ENCODE results near the gene IRX6. TPM values are rescaled to one million over a fixed set of nuclear protein-coding genes. Genes with fewer than 3 reads are reported as not detected.

The IRX6 gene
- total and polyA plus RNA-seq, 2 donors (not counting 3 experiments of a cell fraction or from before 2014, with no cell fraction given), result not detected

GRCh38 chr16:55367866-55368603 lies 44.0 kb downstream of the IRX6 start:
- intact Hi-C loops (cut with micrococcal nuclease) (no loop called here), dilution Hi-C loops (cut with MboI; ENCODE audit: extremely low pct_ligation_motif_present, low sequenced_read_pairs) (no loop called here)
- H3K36me3 ChIP-seq (ENCODE audit: control insufficient read depth in 2 of 2, extremely low read depth in 1 of 2, insufficient read depth in 2 of 2, low read length in 2 of 2), result no peaks in the 10 kb centered on the region
- no peak overlapping the region for H3K4me2 ChIP-seq (ENCODE audit: insufficient read depth, low read length)
- no peak overlapping the region for H3K9ac ChIP-seq (replicated peaks; ENCODE audit: extremely low read depth, insufficient read depth, low read length)
- no TSS peak for BruUV-seq (replicated peaks)
- no peaks in the 10 kb centered on the region for H3K4me1 ChIP-seq (ENCODE audit: control insufficient read depth, extremely low read depth, insufficient read depth, low read length)
- no peaks in the 10 kb centered on the region for H3K9me3 ChIP-seq (replicated peaks; ENCODE audit: control insufficient read depth, insufficient read depth, low read length)
- peaks cover 15 to 19% of the 10 kb centered on the region in 2 experiments for H3K27me3 ChIP-seq (ENCODE audit: control insufficient read depth in 2 of 2, insufficient read depth in 2 of 2, low read length in 2 of 2)
- no peak overlapping the region for H2AFZ ChIP-seq (ENCODE audit: low read depth, low read length)
- POLR2A ChIA-PET, result no interaction called here
- CTCF ChIA-PET, result interaction anchor here (0.9 kb wide), 1 partner anchor 15 kb away, joined by 3 read pairs; no protein-coding TSS in a partner anchor
- DNase-seq (ENCODE audit: low read depth, low spot score) (no peak), FAIRE-seq (no peak)
- H4K20me1 ChIP-seq (replicated peaks; ENCODE audit: control insufficient read depth, extremely low read depth, insufficient read depth, low read length), result no peaks in the 10 kb centered on the region
- H3K27ac ChIP-seq (ENCODE audit: insufficient read depth, low read depth, low read length), result no peak overlapping the region
- H3K79me2 ChIP-seq (ENCODE audit: control insufficient read depth, insufficient read depth, low read length), result no peaks in the 10 kb centered on the region
- no peak for TF ChIP-seq FOS (IDR thresholded peaks at IDR 0.05; ENCODE audit: borderline replicate concordance, insufficient read depth, low read length)
- TF ChIP-seq JUN (IDR thresholded peaks at IDR 0.05; ENCODE audit: borderline replicate concordance, insufficient read depth, insufficient read length, low read depth), result no peak
- TF ChIP-seq EZH2 (IDR thresholded peaks at IDR 0.05; ENCODE audit: borderline replicate concordance, low read depth, low read length, severe bottlenecking), result no peak
- no peak for TF ChIP-seq POLR2A (IDR thresholded peaks at IDR 0.05; ENCODE audit: low read depth, low read length)
- no peaks in the 10 kb centered on the region for H3K9me1 ChIP-seq (replicated peaks; ENCODE audit: control insufficient read depth, extremely low read depth, insufficient read depth, low read length)
- no peak overlapping the region for H3K4me3 ChIP-seq (replicated peaks in 1 of 3; ENCODE audit: insufficient read depth in 1 of 3, low read depth in 1 of 3, low read length in 3 of 3)

GRCh38 chr16:55369151-55369550 lies 45.1 kb downstream of the IRX6 start:
- POLR2A ChIA-PET, result no interaction called here

More at GRCh38 chr16:55369151-55369550, 45.1 kb downstream of the IRX6 start:
- H3K4me2 ChIP-seq (ENCODE audit: insufficient read depth, low read length), result no peak overlapping the region
- H3K36me3 ChIP-seq (ENCODE audit: control insufficient read depth in 2 of 2, extremely low read depth in 1 of 2, insufficient read depth in 2 of 2, low read length in 2 of 2), result no peaks in the 10 kb centered on the region
- H3K9me1 ChIP-seq (replicated peaks; ENCODE audit: control insufficient read depth, extremely low read depth, insufficient read depth, low read length), result no peaks in the 10 kb centered on the region
- CTCF ChIA-PET, result interaction anchor here (0.9 kb wide), 1 partner anchor 14 kb away, joined by 3 read pairs; no protein-coding TSS in a partner anchor
- no peaks in the 10 kb centered on the region for H3K4me1 ChIP-seq (ENCODE audit: control insufficient read depth, extremely low read depth, insufficient read depth, low read length)
- H3K9ac ChIP-seq (replicated peaks; ENCODE audit: extremely low read depth, insufficient read depth, low read length), result no peak overlapping the region
- H2AFZ ChIP-seq (ENCODE audit: low read depth, low read length), result no peak overlapping the region
- FAIRE-seq (no peak), DNase-seq (ENCODE audit: low read depth, low spot score) (no peak)
- H3K79me2 ChIP-seq (ENCODE audit: control insufficient read depth, insufficient read depth, low read length), result no peaks in the 10 kb centered on the region
- TF ChIP-seq FOS (IDR thresholded peaks at IDR 0.05; ENCODE audit: borderline replicate concordance, insufficient read depth, low read length), result no peak
- TF ChIP-seq CTCF (IDR thresholded peaks at IDR 0.05; ENCODE audit: extremely low read depth in 1 of 2, insufficient read depth in 1 of 2, low read depth in 1 of 2, low read length in 2 of 2), result no peak
- TF ChIP-seq, protein P1, sequence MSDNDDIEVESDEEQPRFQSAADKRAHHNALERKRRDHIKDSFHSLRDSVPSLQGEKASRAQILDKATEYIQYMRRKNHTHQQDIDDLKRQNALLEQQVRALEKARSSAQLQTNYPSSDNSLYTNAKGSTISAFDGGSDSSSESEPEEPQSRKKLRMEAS (IDR thresholded peaks at IDR 0.05; ENCODE audit: insufficient read depth, insufficient read length), result no peak
- no peak for TF ChIP-seq EZH2 (IDR thresholded peaks at IDR 0.05; ENCODE audit: borderline replicate concordance, low read depth, low read length, severe bottlenecking)
- no peak for TF ChIP-seq POLR2AphosphoS5 (IDR thresholded peaks at IDR 0.05; ENCODE audit: insufficient read depth, low read depth, low read length)
- H3K9me3 ChIP-seq (replicated peaks; ENCODE audit: control insufficient read depth, insufficient read depth, low read length), result no peaks in the 10 kb centered on the region
- dilution Hi-C loops (cut with MboI; ENCODE audit: extremely low pct_ligation_motif_present, low sequenced_read_pairs), result no loop called here
- intact Hi-C loops (cut with micrococcal nuclease), result no loop called here
- H3K27ac ChIP-seq (ENCODE audit: insufficient read depth, low read depth, low read length), result no peak overlapping the region
- no peaks in the 10 kb centered on the region for H4K20me1 ChIP-seq (replicated peaks; ENCODE audit: control insufficient read depth, extremely low read depth, insufficient read depth, low read length)
- peaks cover 15 to 19% of the 10 kb centered on the region in 2 experiments for H3K27me3 ChIP-seq (ENCODE audit: control insufficient read depth in 2 of 2, insufficient read depth in 2 of 2, low read length in 2 of 2)
- no TSS peak for BruUV-seq (replicated peaks)
- H3K4me3 ChIP-seq (replicated peaks in 1 of 3; ENCODE audit: insufficient read depth in 1 of 3, low read depth in 1 of 3, low read length in 3 of 3), result no peak overlapping the region

Measured in endothelial cell of umbilical vein (primary cell).